Mesendoderm (in vitro differentiated cells): ENCODE measurements around the gene E2F3.
"Not testable (repeated sequence)": the region's sequence is repeated elsewhere in the genome, so short reads cannot be mapped to it uniquely, and the experiment has no call there.

Experiments used
- DNase-seq: peaks from one replicate; pipeline ENCODE4 v3.0.0; 2013
- H2AK5ac ChIP-seq: 2 replicates; pipeline ENCODE4 v1.6.1; 2013; ENCODE audit warnings: low read length, inconsistent platforms
- H2BK120ac ChIP-seq: 2 replicates; pipeline ENCODE4 v1.6.1; 2013; ENCODE audit warnings: low read depth, mild to moderate bottlenecking, low read length, moderate library complexity, mixed read lengths
- H2BK15ac ChIP-seq: replicated peaks from 2 replicates; pipeline ENCODE4 v1.6.1; 2013; ENCODE audit warnings: low read depth, mild to moderate bottlenecking, moderate library complexity
- H2BK5ac ChIP-seq: 2 replicates; pipeline ENCODE4 v1.6.1; 2013; ENCODE audit warnings: low read length, inconsistent platforms
- H3K18ac ChIP-seq: 2 replicates; pipeline ENCODE4 v1.6.1; 2013; ENCODE audit warnings: mild to moderate bottlenecking, low read length, mixed read lengths
- H3K23ac ChIP-seq: one replicate; pipeline ENCODE4 v1.6.1; 2013; ENCODE audit warnings: low read length
- H3K27ac ChIP-seq: 2 replicates; pipeline ENCODE4 v1.5.1; 2013; ENCODE audit warnings: low read depth, mild to moderate bottlenecking, inconsistent platforms, low read length, moderate library complexity
- H3K27me3 ChIP-seq: 2 replicates; pipeline ENCODE4 v1.6.1; 2013; ENCODE audit warnings: low read length, control low read depth, mild to moderate bottlenecking, inconsistent platforms; ENCODE audit not compliant: insufficient read depth, poor library complexity
- H3K36me3 ChIP-seq: 2 replicates; pipeline ENCODE4 v1.6.1; 2013; ENCODE audit warnings: low read length, inconsistent platforms; ENCODE audit not compliant: control insufficient read depth, insufficient read depth
- H3K4ac ChIP-seq: one replicate; pipeline ENCODE4 v1.6.1; 2013; ENCODE audit warnings: low read depth, mild to moderate bottlenecking, low read length, moderate library complexity
- H3K4me1 ChIP-seq: 2 replicates; pipeline ENCODE4 v1.6.1; 2013; ENCODE audit warnings: low read depth, low read length, inconsistent platforms; ENCODE audit not compliant: control insufficient read depth
- H3K4me2 ChIP-seq: 2 replicates; pipeline ENCODE4 v1.6.1; 2013; ENCODE audit warnings: low read length
- H3K4me3 ChIP-seq: 2 replicates; pipeline ENCODE4 v1.5.1; 2013; ENCODE audit warnings: mild to moderate bottlenecking, low read length
- H3K56ac ChIP-seq: one replicate; pipeline ENCODE4 v1.6.1; 2013; ENCODE audit warnings: low read length
- H3K79me1 ChIP-seq: 2 replicates; pipeline ENCODE4 v1.6.1; 2013; ENCODE audit warnings: low read length, inconsistent platforms
- H3K79me2 ChIP-seq: 2 replicates; pipeline ENCODE4 v1.6.1; 2013; ENCODE audit warnings: mild to moderate bottlenecking, low read length; ENCODE audit not compliant: control insufficient read depth, insufficient read depth
- H3K9ac ChIP-seq: 2 replicates; pipeline ENCODE4 v1.6.1; 2013; ENCODE audit warnings: low read length, inconsistent platforms
- H4K5ac ChIP-seq: one replicate; pipeline ENCODE4 v1.6.1; 2013; ENCODE audit warnings: low read length
- H4K8ac ChIP-seq: one replicate; pipeline ENCODE4 v1.6.1; 2013; ENCODE audit warnings: low read depth, mild to moderate bottlenecking, control low read depth, low read length, moderate library complexity
- WGBS: extraction: QIAGEN DNeasy Blood & Tissue Kit; methylation state at CpG from one replicate; pipeline ENCODE4 v1.1.7; 2013; ENCODE audit warnings: low lambda C conversion rate, missing lambda C conversion rate; ENCODE audit not compliant: insufficient coverage; ENCODE audit errors: extremely low coverage; 5-methylcytosine and 5-hydroxymethylcytosine counted together

Gene E2F3

DNA sequence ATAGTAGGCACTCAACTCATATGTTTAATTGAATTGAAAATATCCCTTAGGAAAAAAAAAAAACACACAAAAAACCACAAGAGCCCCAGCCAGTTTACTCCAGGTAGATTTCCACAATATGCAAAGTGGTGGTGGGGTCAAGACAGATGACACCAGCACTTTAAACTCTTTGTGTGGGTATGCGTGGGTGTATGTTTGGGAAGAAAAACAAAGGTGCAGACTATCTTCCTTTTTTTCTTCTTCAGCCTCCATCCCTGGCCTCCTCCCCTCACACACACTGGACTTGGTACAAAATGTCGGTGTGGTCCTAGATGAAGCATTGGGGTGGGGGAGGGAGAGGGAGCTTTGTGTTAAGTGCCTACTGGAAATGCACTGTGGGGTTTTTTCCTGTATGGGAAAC, 90.4 kb downstream of the E2F3 start:
- Histone ChIP-seq H3K79me1 (peaks cover 3% of the 10 kb centered on the region), H4K5ac (no peak overlapping the region), H4K8ac (no peak overlapping the region), H2BK120ac (no peak overlapping the region), H3K4ac (no peak overlapping the region), H3K4me2 (no peak overlapping the region), H3K56ac (no peak overlapping the region), H3K18ac (no peak overlapping the region), H2BK5ac (no peak overlapping the region), H2AK5ac (no peak overlapping the region), H3K4me3 (no peak overlapping the region), H3K36me3 (peaks cover 8% of the 10 kb centered on the region), H3K23ac (no peak overlapping the region), H2BK15ac (no peak overlapping the region), H3K9ac (no peak overlapping the region), H3K79me2 (no peaks in the 10 kb centered on the region), H3K27me3 (no peaks in the 10 kb centered on the region), H3K4me1 (no peaks in the 10 kb centered on the region), H3K27ac (no peak overlapping the region)
- no peak for DNase-seq
- WGBS, result no CpG with 5 or more reads among the region's 2 CpGs

DNA sequence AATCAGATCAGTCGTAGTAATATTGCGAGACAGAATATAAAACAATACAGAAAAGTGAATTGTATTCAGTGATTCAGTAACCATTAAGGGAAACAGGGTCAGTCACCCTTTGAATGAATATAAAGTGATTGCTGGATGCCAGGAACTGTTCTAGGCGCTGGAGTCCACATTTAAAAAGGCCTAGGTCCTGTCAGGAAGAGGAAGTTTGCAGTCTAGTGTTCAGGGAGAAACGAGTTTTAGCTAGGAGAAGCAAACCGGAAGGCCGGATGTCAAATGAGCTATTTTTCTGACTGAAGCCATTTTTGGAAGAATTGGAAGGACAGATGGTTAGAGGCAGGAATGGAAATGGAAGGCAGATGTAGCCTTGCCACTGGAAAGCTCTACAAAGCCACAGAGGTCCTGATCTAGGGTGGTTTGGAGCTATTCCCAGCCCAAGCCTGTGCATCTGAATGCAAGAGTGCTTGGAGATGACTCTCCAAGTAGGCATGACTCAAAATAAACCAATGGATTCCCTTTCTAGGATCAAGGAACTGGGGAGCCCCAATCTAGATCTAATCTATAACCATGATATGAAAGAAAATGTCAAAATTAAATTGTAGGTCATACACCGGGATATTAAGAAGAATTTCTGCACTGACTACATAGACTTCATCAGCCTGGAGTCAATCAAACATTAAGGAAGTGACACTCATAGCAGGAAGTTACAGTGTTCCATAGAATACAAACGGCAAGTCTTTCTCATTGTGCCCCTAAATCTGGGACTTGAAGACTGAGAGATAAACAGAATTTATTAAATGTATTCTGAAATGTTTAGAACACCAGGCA, 95.7 kb downstream of the E2F3 start:
- H3K27me3 ChIP-seq, result no peaks in the 10 kb centered on the region
- no peak overlapping the region for H3K23ac ChIP-seq
- H3K36me3 ChIP-seq, result no peaks in the 10 kb centered on the region
- no peak overlapping the region for H2AK5ac ChIP-seq
- no peak overlapping the region for H4K5ac ChIP-seq
- no peaks in the 10 kb centered on the region for H3K4me1 ChIP-seq
- no peaks in the 10 kb centered on the region for H3K79me2 ChIP-seq
- H3K79me1 ChIP-seq, result no peaks in the 10 kb centered on the region
- H2BK120ac ChIP-seq, result no peak overlapping the region
- no CpG with 5 or more reads among the region's 8 CpGs for WGBS
- no peak overlapping the region for H2BK15ac ChIP-seq
- H3K18ac ChIP-seq, result no peak overlapping the region
- H3K56ac ChIP-seq, result no peak overlapping the region
- H3K27ac ChIP-seq, result no peak overlapping the region
- no peak overlapping the region for H3K4me2 ChIP-seq
- no peak overlapping the region for H3K4me3 ChIP-seq
- no peak overlapping the region for H4K8ac ChIP-seq
- no peak overlapping the region for H3K4ac ChIP-seq
- no peak overlapping the region for H3K9ac ChIP-seq
- H2BK5ac ChIP-seq, result no peak overlapping the region
- DNase-seq, result no peak

DNA sequence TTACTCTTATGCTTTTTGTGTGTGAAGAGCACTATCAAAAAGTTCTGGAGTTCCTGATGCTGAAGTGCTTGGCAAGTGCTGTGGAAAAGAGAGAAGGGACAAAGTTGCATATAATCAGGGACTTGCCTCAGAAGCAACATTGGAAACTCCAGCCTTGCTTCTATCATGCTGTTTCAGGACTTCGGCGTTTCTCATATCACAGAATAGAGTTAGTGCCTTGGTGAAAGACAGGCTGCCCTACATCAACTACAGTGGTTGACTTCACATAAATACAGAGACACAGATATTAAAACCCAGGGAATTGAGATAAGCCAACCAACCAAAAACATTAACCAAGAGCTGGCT, 96.3 kb downstream of the E2F3 start:
- no peak overlapping the region for H3K27ac ChIP-seq
- H2BK15ac ChIP-seq, result no peak overlapping the region
- H3K27me3 ChIP-seq, result no peaks in the 10 kb centered on the region
- DNase-seq, result no peak
- no peak overlapping the region for H3K56ac ChIP-seq
- H3K18ac ChIP-seq, result no peak overlapping the region
- H3K4me3 ChIP-seq, result no peak overlapping the region
- H2BK5ac ChIP-seq, result no peak overlapping the region
- no CpG with 5 or more reads among the region's 2 CpGs for WGBS
- no peak overlapping the region for H4K8ac ChIP-seq
- no peak overlapping the region for H3K4me2 ChIP-seq
- no peaks in the 10 kb centered on the region for H3K79me1 ChIP-seq
- no peak overlapping the region for H2AK5ac ChIP-seq
- H3K9ac ChIP-seq, result no peak overlapping the region
- H3K4me1 ChIP-seq, result no peaks in the 10 kb centered on the region
- H3K23ac ChIP-seq, result no peak overlapping the region
- no peak overlapping the region for H3K4ac ChIP-seq
- H4K5ac ChIP-seq, result no peak overlapping the region
- H3K79me2 ChIP-seq, result no peaks in the 10 kb centered on the region
- H3K36me3 ChIP-seq, result no peaks in the 10 kb centered on the region
- H2BK120ac ChIP-seq, result no peak overlapping the region

DNA sequence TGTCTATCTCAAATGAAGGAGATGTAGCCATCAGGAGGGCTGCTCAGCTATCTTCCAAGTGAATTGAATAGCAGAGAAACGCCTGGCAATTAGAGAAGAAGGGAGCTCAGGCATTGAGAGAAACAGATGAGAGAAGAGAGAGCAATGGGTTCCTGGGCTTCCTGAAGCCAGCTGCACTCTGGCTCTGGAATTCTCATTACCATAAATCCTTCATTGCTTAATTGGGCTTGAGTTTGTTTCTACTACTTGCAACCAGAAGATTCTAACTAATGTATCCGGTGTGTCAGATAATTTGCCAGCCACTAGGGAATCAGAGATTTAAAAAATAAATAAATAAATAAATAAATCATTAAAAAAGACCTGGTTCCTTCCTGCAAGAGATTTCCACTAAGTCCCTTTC, 107.5 kb downstream of the E2F3 start:
- H2BK15ac ChIP-seq, result no peak overlapping the region
- H2BK120ac ChIP-seq, result no peak overlapping the region
- no peak overlapping the region for H4K5ac ChIP-seq

DNA sequence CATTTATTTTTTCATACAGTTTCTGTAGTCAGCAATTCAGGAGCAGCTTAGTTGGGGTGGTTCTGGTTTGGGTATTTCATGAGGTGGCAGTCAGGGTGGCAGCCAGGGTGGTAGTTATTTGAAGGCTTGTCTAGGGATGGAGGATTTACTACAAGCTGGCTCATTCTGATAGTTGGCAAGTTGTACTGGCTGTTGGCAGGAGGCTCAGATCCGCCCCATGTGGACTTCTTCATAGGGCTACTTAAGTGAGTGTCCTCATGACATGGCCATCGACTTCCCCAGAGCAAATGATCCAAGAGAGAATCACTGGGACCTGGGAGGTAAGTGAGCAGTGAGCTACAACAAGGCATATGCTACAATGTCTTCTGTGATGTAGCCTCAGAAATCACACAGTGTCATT, 110.2 kb downstream of the E2F3 start:
- Histone ChIP-seq H3K79me2 (no peaks in the 10 kb centered on the region), H4K5ac (no peak overlapping the region), H3K56ac (no peak overlapping the region), H3K9ac (no peak overlapping the region), H3K27ac (no peak overlapping the region), H3K23ac (no peak overlapping the region), H2BK5ac (no peak overlapping the region), H3K4me1 (no peaks in the 10 kb centered on the region), H2AK5ac (no peak overlapping the region), H2BK15ac (no peak overlapping the region), H3K18ac (no peak overlapping the region), H3K79me1 (no peaks in the 10 kb centered on the region), H4K8ac (no peak overlapping the region), H2BK120ac (no peak overlapping the region), H3K27me3 (no peaks in the 10 kb centered on the region), H3K4me3 (no peak overlapping the region), H3K36me3 (no peaks in the 10 kb centered on the region), H3K4ac (no peak overlapping the region), H3K4me2 (no peak overlapping the region)
- no CpG with 5 or more reads among the region's 2 CpGs for WGBS
- DNase-seq, result no peak

More for the DNA sequence above, 107.5 kb downstream of the E2F3 start:
- Histone ChIP-seq H3K4ac (no peak overlapping the region), H3K79me2 (no peaks in the 10 kb centered on the region), H3K9ac (no peak overlapping the region), H2BK5ac (no peak overlapping the region), H3K56ac (no peak overlapping the region), H3K4me3 (no peak overlapping the region), H3K79me1 (no peaks in the 10 kb centered on the region), H3K23ac (no peak overlapping the region), H3K27me3 (no peaks in the 10 kb centered on the region), H3K27ac (no peak overlapping the region), H3K36me3 (no peaks in the 10 kb centered on the region), H3K18ac (no peak overlapping the region), H3K4me2 (no peak overlapping the region), H3K4me1 (no peaks in the 10 kb centered on the region), H4K8ac (no peak overlapping the region), H2AK5ac (no peak overlapping the region)
- WGBS, result no CpG with 5 or more reads among the region's 2 CpGs
- no peak for DNase-seq

DNA sequence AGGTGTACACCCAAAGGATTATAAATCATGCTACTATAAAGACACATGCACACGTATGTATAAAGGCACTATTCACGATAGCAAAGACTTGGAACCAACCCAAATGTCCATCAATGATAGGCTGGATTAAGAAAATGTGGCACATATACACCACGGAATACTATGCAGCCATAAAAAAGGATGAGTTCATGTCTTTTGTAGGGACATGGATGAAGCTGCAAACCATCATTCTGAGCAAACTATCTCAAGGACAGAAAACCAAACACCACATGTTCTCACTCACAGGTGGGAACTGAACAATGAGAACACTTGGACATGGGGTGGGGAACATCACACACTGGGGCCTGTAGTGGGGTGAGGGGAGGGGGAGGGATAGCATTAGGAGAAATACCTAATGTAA, 123.5 kb downstream of the E2F3 start:
- H3K9ac ChIP-seq, H3K4ac ChIP-seq, H2BK5ac ChIP-seq, H3K4me2 ChIP-seq, H4K8ac ChIP-seq, H3K79me1 ChIP-seq, H2BK15ac ChIP-seq, H3K56ac ChIP-seq, H3K27ac ChIP-seq, H3K23ac ChIP-seq, H3K4me1 ChIP-seq, H3K79me2 ChIP-seq, H3K27me3 ChIP-seq, H4K5ac ChIP-seq, H3K18ac ChIP-seq, H3K36me3 ChIP-seq, DNase-seq, H2AK5ac ChIP-seq, H2BK120ac ChIP-seq, H3K4me3 ChIP-seq: not testable (repeated sequence)
- no CpG with 5 or more reads among the region's 3 CpGs for WGBS
